ENCODE data around the gene APOBEC2. TPM values are rescaled to one million over a fixed set of nuclear protein-coding genes. Genes with fewer than 3 reads are reported as not detected.

The APOBEC2 gene
- total RNA-seq, 4 donors from 2014 or later: not detected

DNA sequence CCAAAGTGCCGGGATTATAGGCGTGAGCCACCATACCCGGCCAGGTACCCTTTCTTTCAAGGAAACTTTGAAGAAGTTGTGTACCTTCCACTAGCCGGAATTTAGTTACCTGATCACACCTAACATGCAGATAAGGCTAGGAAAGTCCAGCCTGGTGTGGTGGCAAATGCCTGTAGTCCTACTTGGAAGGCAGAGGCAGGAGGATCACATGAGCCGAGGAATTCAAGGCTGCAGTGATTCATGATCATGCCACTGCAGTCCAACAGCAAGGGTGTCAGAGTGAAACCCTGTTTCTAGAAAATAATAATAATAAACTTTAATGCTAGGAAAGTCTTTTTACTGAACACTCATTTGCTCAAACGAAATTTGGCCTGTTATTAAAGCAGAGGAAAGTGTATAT is 40.7 kb downstream of the APOBEC2 start:
- no peak for TF ChIP-seq POLR2A (IDR thresholded peaks at IDR 0.05)
- TF ChIP-seq, protein P1, sequence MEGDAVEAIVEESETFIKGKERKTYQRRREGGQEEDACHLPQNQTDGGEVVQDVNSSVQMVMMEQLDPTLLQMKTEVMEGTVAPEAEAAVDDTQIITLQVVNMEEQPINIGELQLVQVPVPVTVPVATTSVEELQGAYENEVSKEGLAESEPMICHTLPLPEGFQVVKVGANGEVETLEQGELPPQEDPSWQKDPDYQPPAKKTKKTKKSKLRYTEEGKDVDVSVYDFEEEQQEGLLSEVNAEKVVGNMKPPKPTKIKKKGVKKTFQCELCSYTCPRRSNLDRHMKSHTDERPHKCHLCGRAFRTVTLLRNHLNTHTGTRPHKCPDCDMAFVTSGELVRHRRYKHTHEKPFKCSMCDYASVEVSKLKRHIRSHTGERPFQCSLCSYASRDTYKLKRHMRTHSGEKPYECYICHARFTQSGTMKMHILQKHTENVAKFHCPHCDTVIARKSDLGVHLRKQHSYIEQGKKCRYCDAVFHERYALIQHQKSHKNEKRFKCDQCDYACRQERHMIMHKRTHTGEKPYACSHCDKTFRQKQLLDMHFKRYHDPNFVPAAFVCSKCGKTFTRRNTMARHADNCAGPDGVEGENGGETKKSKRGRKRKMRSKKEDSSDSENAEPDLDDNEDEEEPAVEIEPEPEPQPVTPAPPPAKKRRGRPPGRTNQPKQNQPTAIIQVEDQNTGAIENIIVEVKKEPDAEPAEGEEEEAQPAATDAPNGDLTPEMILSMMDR (IDR thresholded peaks at IDR 0.05): no peak
- 91 to 92% methylated on average over 6 of the region's 6 CpGs for WGBS, 2 donors
- no peak for DNase-seq (ENCODE audit: low spot score in 2 of 2)
- no peak overlapping the region for H3K4me3 ChIP-seq (ENCODE audit: low read depth, poor library complexity, severe bottlenecking)
- intact Hi-C loops (cut with DNase I; ENCODE audit: low total_unique reads): no loop called here

DNA sequence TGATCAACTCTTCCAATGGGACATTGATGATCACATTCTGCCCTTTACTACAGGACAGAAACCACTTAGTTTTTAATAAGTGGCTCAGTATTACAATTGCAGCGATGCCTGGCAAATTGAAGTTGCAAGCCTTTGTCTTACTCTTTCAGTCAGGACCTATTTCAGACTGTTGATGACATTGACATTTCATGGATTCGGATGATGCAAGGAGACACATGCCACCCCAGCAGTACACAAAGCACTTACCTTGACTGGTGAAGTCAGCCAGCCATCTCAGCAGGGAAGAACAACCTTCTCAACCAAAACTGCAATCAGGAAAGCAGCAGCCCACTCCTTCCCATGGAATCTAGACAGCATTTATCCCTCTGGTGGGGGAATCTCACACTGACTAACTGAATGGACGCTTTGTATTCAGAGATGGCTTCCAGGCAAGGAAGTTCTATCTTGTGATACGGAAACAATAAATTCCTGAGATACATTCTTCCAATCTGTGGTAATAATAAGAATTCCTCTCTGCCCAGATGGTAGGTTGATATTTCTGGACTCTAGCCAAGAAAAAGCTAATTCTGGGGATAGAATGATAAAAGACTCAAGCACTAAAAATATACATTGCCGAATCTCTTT is 44.6 kb downstream of the APOBEC2 start:
- WGBS, 2 donors: 73 to 78% methylated on average over 5 of the region's 5 CpGs
- TF ChIP-seq POLR2A (IDR thresholded peaks at IDR 0.05): no peak
- TF ChIP-seq, protein P1 (IDR thresholded peaks at IDR 0.05): no peak
- H3K4me3 ChIP-seq (ENCODE audit: low read depth, poor library complexity, severe bottlenecking): no peak overlapping the region
- no peak for DNase-seq (ENCODE audit: low spot score in 2 of 2)
- intact Hi-C loops (cut with DNase I; ENCODE audit: low total_unique reads): no loop called here

DNA sequence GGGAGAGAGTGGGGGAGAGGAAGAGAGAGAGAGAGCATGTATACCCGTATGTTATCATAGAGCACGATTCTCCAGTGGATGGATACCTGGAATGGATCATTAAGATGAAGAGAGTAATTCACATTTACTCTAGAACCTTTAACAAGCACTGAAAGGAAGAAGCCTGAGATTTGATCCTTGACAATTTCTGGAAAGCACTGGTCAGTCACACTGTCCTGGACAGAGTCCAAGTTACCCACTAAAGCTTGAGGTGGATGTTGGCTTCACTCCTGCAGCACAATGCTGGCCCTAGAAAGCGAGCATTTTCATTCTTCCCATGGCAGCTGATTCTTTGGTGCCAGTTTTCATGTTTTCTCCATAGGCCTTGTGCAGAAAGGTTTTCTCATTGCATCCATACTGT is 45.4 kb downstream of the APOBEC2 start:
- TF ChIP-seq, protein P1 (IDR thresholded peaks at IDR 0.05): no peak
- no peak for TF ChIP-seq POLR2A (IDR thresholded peaks at IDR 0.05)
- no peak for DNase-seq (ENCODE audit: low spot score in 2 of 2)
- 68 to 73% methylated on average over 3 of the region's 3 CpGs for WGBS, 2 donors
- no peak overlapping the region for H3K4me3 ChIP-seq (ENCODE audit: low read depth, poor library complexity, severe bottlenecking)
- intact Hi-C loops (cut with DNase I; ENCODE audit: low total_unique reads): no loop called here

DNA sequence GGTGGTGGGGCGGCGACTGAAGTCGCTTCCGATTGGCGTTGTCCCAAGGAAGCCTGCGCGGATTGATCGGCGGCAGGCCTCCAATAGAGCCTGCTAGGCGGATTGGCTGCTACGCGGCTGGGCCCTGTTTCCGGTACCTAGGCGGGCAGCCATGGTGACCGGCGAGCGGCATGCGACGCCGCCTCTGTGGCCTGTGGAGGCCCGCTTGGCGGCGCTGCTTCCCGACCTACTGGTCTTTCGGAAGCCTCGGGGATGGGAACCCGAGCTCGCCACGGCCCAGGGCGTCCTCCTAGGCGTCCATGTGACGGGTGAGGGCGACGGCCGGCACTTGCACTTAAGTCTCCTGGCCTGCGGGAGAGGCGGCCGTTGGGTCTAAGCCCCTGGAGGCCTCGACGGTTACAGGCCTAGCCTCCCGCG is 47.9 kb downstream of the APOBEC2 start:
- no peak overlapping the region for H3K4me3 ChIP-seq (ENCODE audit: low read depth, poor library complexity, severe bottlenecking)
- TF ChIP-seq, protein P1 (IDR thresholded peaks at IDR 0.05): no peak
- no peak for TF ChIP-seq POLR2A (IDR thresholded peaks at IDR 0.05)
- intact Hi-C loops (cut with DNase I; ENCODE audit: low total_unique reads): no loop called here
- no peak for DNase-seq (ENCODE audit: low spot score in 2 of 2)
- 85 to 90% methylated on average over 16 to 42 of the region's 42 CpGs for WGBS, 2 donors

DNA sequence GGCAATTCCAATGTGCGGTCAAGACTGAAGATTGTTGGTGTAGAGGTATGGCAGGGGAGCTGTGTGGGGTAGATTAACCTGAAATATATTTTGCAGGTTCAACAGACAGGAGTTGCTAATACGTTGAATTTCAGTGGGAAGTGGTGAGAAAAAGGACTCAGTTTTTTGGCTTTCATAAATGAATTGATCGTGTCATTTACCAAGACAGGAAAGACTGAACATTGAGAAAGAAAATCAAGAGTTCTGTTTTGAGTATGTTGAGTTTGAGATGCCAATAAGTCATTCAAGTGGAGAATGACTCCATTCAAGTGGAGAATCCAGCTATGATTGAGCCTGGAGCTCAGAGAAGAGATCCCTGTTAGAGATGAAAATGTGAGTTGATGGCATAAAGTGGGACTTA is 50.8 kb downstream of the APOBEC2 start:
- TF ChIP-seq POLR2A (IDR thresholded peaks at IDR 0.05): no peak
- TF ChIP-seq, protein P1 (IDR thresholded peaks at IDR 0.05): no peak
- intact Hi-C loops (cut with DNase I; ENCODE audit: low total_unique reads): loop anchor here (2.0 kb wide), 1 partner anchor 19 kb away; no protein-coding TSS in a partner anchor
- no peak overlapping the region for H3K4me3 ChIP-seq (ENCODE audit: low read depth, poor library complexity, severe bottlenecking)
- 91 to 96% methylated on average over 3 of the region's 3 CpGs for WGBS, 2 donors
- DNase-seq (ENCODE audit: low spot score in 2 of 2): no peak

DNA sequence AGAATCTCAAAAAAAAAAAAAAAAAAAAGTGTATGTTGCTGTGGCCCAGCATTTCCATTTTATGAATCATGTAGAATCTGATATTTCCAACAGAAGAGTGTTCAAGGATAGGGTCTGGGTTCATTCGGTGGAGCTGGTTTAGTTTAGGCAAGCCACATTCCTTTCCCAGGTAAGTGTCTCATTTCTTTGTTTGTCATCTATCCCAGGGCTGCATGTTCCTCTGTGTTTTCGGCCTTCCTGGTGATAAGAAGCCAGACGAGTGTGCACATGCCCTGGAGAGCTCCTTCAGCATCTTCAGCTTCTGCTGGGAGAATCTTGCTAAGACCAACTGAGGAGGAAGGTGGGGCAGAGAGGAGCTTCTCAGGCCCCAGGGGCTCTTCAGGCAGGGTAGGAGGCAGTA is 58.0 kb downstream of the APOBEC2 start:
- DNase-seq (ENCODE audit: low spot score in 2 of 2): no peak
- 62 to 68% methylated on average over 3 of the region's 3 CpGs for WGBS, 2 donors
- intact Hi-C loops (cut with DNase I; ENCODE audit: low total_unique reads): no loop called here
- TF ChIP-seq, protein P1 (IDR thresholded peaks at IDR 0.05): no peak
- no peak for TF ChIP-seq POLR2A (IDR thresholded peaks at IDR 0.05)
- H3K4me3 ChIP-seq (ENCODE audit: low read depth, poor library complexity, severe bottlenecking): no peak overlapping the region

All from lower leg skin (tissue), 4 donors.